AG20443 (cell line): ENCODE measurements around the gene RAB36.

Experiments
- DNase-seq: peaks from one replicate; pipeline ENCODE4 v3.0.0; 2012; ENCODE audit warnings: low spot score, mixed read lengths

RAB36 gene

DNA sequence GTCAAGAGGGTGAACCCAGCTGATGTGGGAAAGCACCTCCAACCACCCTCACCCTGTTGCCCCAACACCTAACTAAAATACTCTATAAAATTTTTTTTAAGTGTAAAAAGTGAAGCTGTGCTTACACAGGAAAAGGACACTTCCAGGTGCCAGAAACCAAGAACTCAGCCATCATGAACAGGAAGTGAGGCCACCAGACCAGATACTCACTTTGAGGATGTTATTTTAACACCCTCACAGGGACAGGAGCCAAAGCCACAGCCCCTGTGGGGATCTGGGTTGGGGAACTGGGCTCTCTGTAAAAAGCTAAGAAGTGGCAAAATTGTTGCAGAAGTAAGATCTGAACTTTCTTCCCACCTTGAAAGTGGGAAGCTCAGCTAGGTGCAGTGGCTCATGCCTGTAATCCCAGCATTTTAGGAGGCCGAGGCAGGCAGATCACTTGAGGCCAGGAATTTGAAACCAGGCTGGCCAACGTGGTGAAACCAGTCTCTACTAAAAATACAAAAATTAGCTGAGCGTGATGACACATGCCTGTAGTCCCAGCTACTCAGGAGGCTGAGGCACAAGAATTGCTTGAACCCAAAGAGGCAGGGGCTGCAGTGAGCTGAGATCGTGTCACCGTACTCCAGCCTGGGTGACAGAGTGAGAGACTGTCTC lies 7.2 kb upstream of the RAB36 start:
- no peak for DNase-seq

DNA sequence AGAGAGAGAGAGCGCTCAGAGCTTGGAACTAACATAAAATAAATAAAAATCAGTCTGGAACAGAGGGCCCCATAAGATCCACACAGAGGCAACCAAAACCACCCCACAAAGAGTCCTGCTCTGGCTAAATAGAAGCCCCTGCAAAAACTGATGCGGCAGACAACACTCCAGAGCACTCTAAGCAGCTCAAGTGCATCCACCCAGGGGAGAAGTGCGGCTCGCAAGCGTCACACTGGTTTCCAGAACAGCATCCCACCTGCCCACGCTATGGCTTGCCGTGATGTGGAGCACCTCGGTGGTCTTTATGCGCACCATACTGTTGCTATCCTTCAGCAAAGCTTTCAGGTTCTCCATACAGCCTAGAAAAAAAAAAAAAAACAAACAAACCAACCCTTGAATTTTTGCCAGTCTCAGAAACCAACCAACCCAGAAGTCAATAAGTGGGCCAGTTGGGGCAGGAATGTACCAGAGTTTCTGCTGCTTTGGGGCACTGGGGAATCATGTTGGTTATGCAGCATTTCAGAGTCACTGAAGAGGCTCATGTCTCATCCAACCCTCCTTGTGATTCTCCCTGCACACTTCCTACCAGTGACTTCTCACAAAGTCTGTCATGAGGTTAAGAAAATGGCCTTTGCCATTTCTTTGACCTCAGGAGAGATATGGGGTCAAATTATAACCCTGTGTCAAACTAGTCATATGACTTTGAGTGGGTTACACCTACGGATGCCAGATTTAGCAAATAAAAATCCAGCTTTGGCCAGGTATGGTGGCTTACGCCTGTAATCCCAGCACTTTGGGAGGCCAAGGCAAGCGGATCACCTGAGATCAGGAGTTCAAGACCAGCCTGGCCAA lies 6.5 kb upstream of the RAB36 start:
- no peak for DNase-seq

DNA sequence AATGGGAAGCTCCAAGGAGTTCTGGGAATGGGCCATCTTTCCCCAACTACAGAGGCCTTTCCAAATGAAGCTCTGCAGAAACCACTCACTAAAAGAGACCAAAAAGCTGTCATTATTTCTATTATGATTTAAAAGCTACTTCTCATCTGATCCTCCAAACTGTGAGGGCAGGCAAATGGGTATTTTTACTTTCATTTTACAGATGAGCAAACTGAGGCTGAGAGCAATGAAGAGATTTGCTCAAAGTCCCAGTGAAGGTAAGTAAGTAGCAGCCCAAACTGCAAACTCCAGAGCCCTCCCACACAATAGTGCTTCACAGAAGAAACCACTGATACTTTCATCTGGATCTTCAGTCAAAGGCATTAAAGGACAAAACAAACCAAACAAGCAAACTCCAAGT lies 4.9 kb upstream of the RAB36 start:
- DNase-seq: no peak

DNA sequence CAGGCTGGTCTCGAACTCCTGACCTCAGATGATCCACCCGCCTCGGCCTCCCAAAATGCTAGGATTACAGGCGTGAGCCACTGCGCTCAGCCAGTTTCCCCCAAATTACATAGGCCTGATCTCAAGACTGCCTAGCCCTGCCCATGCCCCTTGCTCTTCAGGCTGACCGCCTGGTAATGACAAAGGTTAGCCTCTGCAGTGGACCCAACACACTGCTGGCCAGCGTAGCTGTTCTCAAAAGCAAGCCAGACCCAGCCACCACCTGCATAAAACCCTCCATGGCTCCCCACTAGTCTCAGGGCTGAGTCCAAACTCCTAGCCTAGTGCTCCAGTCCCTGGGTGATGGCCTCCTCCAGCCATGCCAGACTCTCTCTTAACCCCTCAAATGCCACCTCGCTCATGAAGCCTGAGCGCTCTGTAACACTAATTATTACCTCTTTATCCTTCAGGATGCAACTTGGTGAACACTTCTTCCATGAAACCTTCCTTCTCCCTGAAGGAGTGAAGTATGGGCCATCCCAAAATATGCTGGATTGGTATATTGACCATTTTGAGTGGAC lies 2.7 kb upstream of the RAB36 start:
- no peak for DNase-seq

DNA sequence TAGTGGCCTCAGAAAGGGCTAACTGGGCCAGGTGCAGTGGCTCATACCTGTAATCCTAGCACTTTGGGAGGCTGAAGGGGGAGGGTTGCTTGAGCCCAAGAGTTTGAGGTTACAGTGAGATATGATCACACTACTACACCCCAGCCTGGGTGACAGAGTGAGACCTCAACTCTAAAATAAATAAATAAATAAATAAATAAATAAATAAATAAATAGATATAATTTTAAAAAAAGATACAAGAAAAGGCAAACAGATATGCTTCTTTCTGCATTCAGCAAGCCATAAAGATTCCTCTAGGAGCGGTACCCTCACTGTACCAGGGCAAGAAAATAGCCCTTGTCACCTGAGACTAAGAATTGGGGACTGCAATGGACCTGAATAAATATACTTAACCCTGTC lies 2.2 kb upstream of the RAB36 start:
- DNase-seq: no peak

DNA sequence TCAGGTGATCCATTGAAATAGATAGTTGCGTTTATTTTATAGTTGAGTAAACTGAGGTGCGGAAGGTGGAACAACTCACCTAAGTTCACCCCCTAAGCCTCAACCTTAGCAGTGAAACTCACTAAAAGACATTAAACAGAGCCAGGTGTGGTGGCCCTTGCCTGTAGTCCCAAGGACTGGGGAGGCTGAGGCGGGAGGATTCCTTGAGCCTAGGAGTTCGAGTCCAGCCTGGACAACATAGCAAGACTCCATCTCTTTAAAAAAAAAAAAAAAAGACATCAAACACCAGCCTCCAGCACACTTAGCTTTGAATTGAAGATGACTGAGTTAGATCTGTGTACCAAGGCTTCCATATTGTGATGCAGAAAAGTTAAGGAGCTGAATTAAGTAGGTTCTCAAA lies 845 bp upstream of the RAB36 start:
- DNase-seq: no peak

DNA sequence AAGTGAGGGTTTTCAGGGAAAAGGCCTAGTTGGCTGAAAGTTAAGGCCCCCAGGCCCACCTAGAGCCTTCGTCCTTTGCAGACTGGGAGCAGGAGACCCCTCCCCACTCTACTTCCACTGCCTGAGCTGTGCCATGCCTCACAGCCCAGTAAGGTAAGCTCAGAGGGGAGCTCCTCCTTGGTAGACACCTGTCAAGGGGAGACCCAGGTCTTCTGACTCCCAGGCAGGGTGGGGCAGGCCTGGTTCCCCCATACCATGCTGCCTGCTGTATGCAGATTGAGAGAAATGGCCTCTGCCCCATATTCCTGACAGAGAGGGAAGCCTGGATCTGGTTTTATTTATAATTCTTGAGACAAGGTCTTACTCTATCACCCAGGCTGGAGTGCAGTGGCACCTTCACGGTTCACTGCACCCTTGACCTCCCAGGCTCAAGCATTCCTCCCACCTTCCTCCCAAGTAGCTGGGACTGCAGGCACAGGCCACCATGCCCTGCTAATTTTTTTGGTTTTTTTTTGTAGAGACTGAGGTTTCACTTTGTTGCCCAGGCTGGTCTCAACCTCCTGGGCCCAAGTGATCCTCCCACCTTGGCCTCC lies 697 bp downstream of the RAB36 start:
- DNase-seq: no peak

DNA sequence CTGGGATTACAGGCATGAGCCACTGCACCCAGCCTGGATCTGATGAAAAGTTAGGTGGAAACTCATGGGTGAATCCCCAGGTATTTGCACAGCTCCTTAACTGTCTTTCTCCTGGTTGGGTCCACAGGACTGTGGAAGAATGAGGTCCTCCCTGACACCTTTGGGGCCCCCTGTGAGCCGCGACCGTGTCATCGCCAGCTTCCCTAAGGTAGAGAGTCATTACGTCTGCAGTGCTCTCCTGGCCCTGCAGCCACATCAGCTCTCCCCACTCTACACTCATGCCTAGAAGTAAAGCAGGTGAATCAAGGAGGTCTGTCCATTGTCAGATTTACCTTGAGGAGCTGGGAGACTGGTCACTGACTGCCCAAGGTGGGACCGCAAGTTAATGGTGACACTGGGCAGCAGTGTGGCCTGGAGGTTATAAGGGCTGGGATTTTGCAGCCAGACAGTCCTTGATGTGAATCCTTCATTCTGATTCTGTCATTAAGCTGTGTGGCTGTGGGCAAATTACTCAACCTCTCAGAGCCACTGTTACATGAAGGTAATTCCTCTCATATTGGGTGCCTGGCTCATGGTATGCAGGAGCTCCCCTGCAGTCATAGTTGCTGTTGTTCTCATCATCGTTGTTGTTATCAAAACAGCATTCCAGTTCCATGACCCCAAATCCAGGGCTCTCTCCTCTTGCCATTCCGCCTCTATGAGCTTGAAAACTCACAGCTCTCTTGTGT lies 1.4 kb downstream of the RAB36 start:
- DNase-seq: no peak

DNA sequence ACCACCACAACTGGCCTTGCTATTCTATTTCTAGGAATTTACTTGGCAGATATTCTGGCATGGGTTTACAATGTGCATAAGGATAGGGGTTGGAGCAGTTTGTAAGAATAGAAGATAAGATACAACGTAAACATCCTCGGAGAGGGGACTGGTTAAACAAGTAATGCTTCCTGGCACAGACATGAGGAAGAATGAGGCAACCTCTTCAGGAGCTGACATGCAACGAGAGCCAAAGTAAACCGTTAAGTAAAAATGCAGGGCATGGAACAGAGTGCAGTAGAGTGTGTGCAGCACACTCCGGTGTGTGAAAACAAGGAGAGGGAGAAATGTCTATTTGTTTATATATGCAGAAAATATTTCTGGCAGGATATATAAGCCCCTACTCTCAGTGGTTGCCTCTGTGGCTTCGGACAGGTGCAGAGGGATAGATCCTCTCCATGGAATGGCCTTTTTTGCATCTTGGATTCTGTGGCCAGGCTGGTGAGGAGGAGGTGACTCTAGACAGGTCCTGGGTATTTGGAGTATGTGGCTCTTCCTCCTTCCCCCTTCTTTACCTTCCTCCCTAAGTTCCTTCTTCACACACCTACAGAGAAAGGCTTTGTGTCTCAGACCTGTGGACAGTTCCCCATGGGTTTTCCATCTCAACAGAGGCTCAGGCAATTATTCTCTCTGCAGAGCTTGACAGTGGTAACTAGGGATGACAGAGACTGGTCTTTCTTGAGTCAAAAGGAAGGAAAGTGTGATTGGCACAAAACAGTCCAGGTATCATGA lies 2.5 kb downstream of the RAB36 start:
- no peak for DNase-seq

DNA sequence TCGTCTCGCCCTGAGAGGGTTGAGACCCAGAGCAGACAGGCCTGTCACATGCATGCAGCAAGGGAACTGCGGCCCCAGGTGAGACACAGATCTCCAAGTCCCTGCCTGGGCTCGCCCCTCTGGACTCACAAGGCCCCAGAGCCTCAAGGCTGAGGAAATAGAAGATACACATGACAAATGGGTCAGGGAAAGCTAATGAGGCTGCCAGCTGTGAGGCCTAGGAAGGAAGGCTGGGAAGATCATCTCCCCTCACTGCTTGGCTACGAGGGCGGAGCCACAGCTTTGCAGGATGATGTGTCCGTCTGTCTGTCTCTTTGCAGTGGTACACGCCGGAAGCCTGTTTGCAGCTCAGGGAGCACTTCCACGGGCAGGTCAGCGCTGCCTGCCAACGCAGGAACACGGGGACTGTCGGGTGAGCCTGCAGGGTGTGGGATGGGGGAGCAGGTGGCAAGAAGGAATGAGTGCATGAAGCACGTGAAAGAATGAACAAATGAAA lies 4.5 kb downstream of the RAB36 start:
- DNase-seq: no peak

DNA sequence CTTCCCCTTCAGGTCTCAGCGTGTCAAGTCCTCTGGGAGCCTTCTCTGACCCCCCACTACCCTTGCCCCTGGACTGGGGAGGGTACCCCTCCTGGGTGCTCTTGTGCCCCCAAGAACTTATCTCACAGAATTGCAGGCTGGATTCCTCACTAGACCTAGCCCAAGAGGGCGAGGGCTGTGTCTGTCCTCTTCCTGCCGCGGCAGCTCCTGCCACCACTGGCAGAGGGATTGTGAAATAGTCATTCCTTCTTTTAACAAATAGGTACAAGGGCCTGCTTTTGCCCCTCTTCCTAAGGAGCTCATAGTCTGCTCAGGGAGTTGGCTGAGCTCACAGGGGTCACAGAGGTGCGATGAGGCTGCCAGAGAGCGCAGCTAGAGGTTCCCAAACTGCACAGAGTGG lies 5.5 kb downstream of the RAB36 start:
- DNase-seq: no peak

DNA sequence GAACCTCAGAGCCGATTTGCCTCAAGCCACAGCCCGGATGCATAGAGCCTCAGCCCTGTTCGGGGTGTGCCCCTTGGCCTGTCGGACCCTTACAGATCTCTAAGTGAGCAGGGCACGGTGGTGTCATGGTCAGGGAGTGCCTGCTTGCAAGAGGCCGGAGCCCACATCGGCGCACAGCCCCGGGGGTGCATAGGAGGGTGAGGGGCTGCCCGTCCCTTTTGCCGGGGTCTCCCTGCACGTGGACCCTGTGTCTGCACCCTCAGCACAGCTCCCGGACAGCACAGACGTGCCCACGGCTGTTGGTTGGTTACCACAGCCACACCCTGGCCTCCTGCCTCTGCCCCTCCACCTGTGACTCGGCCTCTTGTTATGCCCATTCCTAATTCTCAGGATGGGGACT lies 6.5 kb downstream of the RAB36 start:
- no peak for DNase-seq

DNA sequence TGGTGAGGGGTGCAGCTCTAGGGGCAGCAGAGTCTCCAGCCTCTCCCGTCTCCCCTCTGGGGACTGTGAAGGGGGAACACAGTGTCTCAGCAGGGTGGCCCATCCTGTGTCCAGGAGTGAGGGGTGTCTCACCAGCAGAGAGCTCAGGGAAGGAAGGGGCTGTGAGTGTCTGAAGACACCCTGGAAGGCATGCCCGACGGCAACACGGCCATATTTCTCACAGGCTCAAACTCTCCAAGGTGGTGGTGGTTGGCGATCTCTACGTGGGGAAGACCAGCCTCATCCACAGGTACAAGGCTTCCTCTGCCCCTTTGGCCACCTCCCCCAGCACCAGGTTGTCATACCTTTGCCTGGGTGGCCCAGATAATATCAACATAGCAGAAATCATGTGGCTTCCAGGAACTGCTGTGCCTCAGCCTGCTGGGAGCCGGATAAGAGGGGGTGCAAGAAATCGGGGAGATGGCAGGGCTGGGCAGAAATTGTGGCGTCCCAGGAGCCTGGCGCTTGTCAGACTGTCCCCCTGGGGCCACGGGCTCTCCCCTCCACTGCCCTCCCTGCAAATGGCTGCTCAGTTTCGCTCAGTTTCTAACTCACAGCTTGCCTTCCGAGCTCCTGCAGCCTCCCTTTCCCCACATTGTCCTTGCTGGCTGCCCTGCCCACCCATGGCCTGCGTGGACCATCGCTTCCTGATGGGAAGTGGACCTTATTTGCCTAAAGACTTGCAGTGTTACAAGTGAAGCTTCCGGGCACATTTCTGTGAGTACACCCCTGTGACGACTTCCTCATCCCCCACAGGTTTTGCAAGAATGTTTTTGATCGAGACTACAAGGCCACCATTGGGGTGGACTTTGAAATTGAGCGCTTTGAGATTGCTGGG lies 7.2 kb downstream of the RAB36 start:
- DNase-seq: no peak

DNA sequence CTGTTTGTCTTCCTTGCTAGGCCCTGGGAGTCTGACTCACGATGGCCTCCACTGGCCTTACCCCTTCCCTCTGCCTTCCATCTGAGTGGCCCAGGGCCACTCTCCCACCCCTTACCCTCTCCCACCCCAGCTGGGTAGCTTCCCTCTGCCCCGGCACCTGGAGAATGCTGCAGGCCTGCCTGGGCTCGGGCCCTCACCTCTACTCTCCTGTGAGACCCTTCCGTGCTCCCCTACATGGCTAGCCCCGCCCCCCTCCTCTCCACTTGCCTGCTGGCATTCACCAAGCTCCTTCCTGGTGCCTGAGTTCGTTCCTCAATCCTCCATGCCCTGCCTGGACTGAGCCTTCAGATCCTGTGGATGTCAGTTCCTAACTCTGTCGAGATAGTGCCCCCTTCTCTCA lies 8.7 kb downstream of the RAB36 start:
- DNase-seq: no peak

DNA sequence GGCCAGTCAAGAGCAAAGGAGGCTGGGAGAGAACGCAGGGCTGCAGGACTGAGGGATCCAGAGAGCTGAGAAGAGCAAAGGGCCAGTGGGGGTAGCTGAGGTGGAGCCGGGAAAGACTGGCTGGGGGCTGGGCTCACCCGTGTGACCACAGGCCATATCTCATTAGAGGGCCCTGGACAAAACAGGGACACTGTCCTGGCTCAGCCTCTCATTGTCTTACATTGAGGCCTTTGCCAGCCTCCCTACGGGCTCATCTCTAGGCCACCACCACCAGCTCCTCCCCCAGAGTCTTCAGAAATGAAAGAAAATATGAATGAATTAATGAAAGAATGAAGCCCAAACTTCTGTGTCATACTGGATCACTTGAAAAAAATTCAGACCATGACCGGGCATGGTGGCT lies 9.2 kb downstream of the RAB36 start:
- DNase-seq: no peak

DNA sequence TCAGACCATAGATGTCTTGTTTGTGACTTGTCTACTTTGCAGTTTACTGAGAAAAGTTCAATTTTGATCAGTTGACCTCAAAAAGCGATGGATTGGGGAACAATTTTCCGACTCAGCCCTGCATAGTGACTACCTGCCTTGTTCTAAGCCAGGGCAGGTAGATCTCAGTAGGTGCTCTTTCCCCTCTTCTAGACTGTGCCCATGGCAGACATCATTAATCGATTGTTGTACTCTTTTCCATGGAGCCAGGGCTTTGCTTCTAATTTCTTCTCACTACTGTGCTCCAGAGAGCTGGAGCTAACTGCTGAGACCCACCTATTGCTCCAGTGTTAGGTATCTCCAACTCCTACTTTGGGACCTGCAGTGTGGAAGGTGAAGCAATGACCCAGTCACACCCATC lies 9.9 kb downstream of the RAB36 start:
- DNase-seq: no peak

DNA sequence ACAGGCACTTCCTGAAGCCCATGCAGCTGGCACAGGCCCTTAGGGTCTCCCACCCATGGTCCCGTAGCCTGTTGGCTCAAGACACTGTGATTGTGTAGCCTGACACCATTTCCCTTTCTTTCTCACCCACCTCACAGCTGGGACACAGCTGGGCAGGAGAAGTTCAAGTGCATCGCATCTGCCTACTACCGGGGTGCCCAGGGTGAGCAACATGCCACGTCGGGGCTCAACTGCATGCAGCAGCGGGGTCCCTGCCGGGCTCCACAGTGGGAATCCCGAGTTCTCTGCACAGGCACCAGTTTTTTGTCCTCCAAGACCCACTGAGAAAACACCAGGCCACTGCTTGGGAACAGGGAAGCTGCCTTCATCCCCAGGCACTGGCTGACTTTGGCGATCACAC lies 10.6 kb downstream of the RAB36 start:
- no peak for DNase-seq

DNA sequence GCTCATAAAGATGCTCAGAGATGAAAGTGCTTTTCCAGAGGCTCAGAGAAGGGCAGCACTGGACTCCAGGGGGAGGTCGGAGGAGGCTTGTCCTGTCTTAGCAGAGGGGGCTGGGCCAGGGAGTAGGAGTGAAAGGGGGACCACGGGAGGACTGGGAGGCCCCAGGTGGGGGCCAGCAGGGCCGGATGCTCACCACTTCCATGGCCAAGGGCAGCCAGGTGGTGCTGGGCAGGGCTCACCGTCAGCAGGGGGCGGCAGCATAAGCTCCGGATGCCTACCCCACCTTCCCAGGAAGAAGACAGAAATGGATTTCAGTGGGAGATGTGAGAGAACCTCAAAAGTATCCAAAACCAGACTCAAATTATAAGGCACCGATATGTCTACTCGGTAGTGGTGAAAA lies 11.0 kb downstream of the RAB36 start:
- DNase-seq: no peak

DNA sequence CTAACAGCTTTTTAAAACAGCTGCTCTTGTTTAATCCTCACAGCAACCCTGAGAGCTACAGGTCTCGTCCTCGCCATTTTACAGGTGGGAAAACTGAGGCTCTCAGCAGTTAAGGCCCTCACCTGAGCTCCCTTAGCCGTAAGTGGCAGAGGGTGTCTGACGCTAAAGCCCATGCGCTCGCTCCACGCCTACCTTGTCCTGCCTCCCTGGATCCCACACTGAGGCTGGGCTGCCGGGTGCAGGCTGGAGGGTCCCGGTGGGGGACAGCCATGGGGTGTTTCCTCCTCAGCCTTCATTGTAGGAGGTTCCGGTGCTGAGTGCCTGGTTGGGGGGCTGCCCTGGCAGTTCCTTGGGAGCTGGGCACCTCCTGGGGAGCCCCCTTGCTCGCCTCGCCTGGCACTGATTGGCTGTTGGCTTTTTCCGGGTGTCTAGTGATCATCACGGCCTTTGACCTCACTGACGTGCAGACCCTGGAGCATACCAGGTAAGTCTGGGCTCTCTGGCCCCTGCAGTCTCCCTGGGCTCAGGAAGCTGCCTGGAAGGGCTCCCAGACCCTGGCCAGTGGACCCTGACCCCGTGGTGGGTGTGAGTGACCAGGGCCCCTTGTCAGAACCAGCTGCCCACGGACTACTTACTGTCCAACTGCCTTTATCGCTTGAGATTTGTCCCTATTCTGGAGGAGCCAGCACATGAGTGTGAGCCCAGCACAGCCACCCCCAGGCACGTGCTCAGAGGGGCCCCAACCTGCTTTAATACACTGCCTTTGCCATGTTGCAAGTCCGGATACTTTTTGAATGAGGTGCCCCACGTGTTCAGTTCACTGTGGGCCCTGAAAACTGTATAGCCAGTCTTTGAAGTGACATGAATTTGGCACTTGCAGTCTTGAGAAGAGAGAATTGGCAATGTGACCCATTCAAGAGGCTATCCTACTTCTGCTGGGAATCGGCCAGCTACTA lies 12.6 kb downstream of the RAB36 start:
- no peak for DNase-seq
